Left ventricle myocardium inferior (tissue), 1 donor: ENCODE data around the gene ABHD6. TPM values are rescaled to one million over a fixed set of nuclear protein-coding genes. Genes with fewer than 3 reads are reported as not detected.

Experiments
- DNase-seq: peaks from one replicate; pipeline ENCODE4 v3.0.0-alpha.2; 2020
- H3K27ac ChIP-seq: fragments of 200-600 bp; replicated peaks from 2 replicates; pipeline ENCODE4 v1.8.0; 2021
- H3K27me3 ChIP-seq: fragments of 200-600 bp; 2 replicates; pipeline ENCODE4 v1.8.0; 2021; ENCODE audit warnings: low read depth
- H3K36me3 ChIP-seq: fragments of 200-600 bp; 2 replicates; pipeline ENCODE4 v1.8.0; 2021
- H3K4me1 ChIP-seq: fragments of 200-600 bp; 2 replicates; pipeline ENCODE4 v1.8.0; 2021
- H3K4me3 ChIP-seq: fragments of 200-600 bp; 2 replicates; pipeline ENCODE4 v1.8.0; 2021; ENCODE audit warnings: mild to moderate bottlenecking, moderate library complexity
- H3K9me3 ChIP-seq: fragments of 200-600 bp; replicated peaks from 2 replicates; pipeline ENCODE4 v1.8.0; 2021
- CTCF ChIP-seq: fragments of 200-600 bp; IDR thresholded peaks from 2 replicates; pipeline ENCODE4 v1.8.0; 2021; ENCODE audit warnings: antibody characterized with exemption, mild to moderate bottlenecking, borderline replicate concordance
- intact Hi-C: fragments of 100-400 bp; cut with micrococcal nuclease; formaldehyde crosslinking; loops from one replicate; pipeline ENCODE4 v1.11.0; 2022
- total RNA-seq: library from RNA; stranded (reverse); fragmentation: NEBNext Ultra II Directional; extraction: Animal tissue kit (Norgen Biotek cat#: 25700); gene quantifications from one replicate; pipeline ENCODE4 v1.2.1, GENCODE V29; 2021
- donor health status: DM: no; HTN: yes; CAD: no; lungs with severe emphysema.

The ABHD6 gene
- total RNA-seq, 1 donor from 2014 or later = 7.2 TPM

GRCh38 chr3:58305882-58306711 is 68.5 kb downstream of the ABHD6 start, which contains the start of the genes HTD2 and RPP14:
Gene HTD2, plus strand, starts transcription at chr3:58306520. Its CDS starts 11,094 bp downstream, at chr3:58317614.
Gene RPP14, plus strand, starts transcription at chr3:58306245. Its CDS starts 4,085 bp downstream, at chr3:58310330.
- H3K36me3 ChIP-seq = peaks cover 15% of the 10 kb centered on the region
- H3K27ac ChIP-seq = peak within 1 kb of the TSS; percentile 97
- peaks cover 44% of the 10 kb centered on the region for H3K4me1 ChIP-seq
- peak; percentile 99 for DNase-seq
- no peaks in the 10 kb centered on the region for H3K27me3 ChIP-seq
- H3K9me3 ChIP-seq = no peaks in the 10 kb centered on the region
- TF ChIP-seq CTCF = peak; percentile 100
- H3K4me3 ChIP-seq = peak within 1 kb of the TSS; percentile 90
- intact Hi-C loops = no loop called here

GRCh38 chr3:58307639-58308215 is 70.1 kb downstream of the ABHD6 start:
- peak overlapping the region; percentile 90 for H3K4me3 ChIP-seq
- DNase-seq = no peak
- peak overlapping the region; percentile 97 for H3K27ac ChIP-seq
- H3K36me3 ChIP-seq = peaks cover 32% of the 10 kb centered on the region
- H3K4me1 ChIP-seq = peaks cover 55% of the 10 kb centered on the region
- no peaks in the 10 kb centered on the region for H3K27me3 ChIP-seq
- intact Hi-C loops = no loop called here
- no peaks in the 10 kb centered on the region for H3K9me3 ChIP-seq
- peak; percentile 51 for TF ChIP-seq CTCF

GRCh38 chr3:58308728-58309127 is 71.1 kb downstream of the ABHD6 start:
- Histone ChIP-seq H3K36me3 (peaks cover 42% of the 10 kb centered on the region), H3K9me3 (no peaks in the 10 kb centered on the region), H3K4me1 (peaks cover 57% of the 10 kb centered on the region), H3K4me3 (peak overlapping the region; percentile 90), H3K27ac (no peak overlapping the region), H3K27me3 (no peaks in the 10 kb centered on the region)
- DNase-seq = no peak
- intact Hi-C loops = no loop called here
- no peak for TF ChIP-seq CTCF

- Histone ChIP-seq H3K36me3 (peaks cover 62% of the 10 kb centered on the region), H3K4me1 (peaks cover 29% of the 10 kb centered on the region), H3K27ac (no peak overlapping the region), H3K27me3 (no peaks in the 10 kb centered on the region), H3K4me3 (no peak overlapping the region), H3K9me3 (no peaks in the 10 kb centered on the region)
- no peak for DNase-seq
- intact Hi-C loops = loop anchor here (10.0 kb wide), 1 partner anchor 317 kb away; no protein-coding TSS in a partner anchor
- no peak for TF ChIP-seq CTCF
These were observed 80.2 kb downstream of the ABHD6 start for GRCh38 chr3:58317811-58318210.

GRCh38 chr3:58321791-58322190 is 84.2 kb downstream of the ABHD6 start:
- Histone ChIP-seq H3K27me3 (no peaks in the 10 kb centered on the region), H3K36me3 (peaks cover 23% of the 10 kb centered on the region), H3K4me1 (peaks cover 25% of the 10 kb centered on the region), H3K27ac (no peak overlapping the region), H3K9me3 (no peaks in the 10 kb centered on the region), H3K4me3 (no peak overlapping the region)
- no peak for TF ChIP-seq CTCF
- intact Hi-C loops = loop anchor here (5.0 kb wide), 1 partner anchor 96 kb away; no protein-coding TSS in a partner anchor
- no peak for DNase-seq
